ENCODE data around the gene LRP2.

DNA sequence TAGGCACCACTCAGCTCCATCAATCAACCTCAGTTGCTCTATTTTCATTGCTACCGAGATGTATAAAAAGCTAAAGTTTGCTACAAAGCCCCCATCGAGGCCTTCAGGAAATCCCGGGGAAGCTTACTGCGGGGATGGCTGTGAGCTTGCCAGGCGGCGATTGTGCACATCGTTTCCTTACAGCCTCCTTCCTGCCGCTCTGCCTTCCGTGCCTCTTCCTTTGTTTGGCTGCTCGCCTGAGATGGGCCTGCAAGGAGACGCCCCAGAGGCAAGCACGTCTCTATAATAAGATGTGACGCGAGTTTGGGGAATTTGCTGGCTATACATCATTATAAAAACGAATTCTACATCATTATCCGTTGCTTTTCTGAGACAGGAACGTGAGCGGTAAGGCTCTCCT is 251.4 kb downstream of the LRP2 start:
- TF ChIP-seq, protein P1, sequence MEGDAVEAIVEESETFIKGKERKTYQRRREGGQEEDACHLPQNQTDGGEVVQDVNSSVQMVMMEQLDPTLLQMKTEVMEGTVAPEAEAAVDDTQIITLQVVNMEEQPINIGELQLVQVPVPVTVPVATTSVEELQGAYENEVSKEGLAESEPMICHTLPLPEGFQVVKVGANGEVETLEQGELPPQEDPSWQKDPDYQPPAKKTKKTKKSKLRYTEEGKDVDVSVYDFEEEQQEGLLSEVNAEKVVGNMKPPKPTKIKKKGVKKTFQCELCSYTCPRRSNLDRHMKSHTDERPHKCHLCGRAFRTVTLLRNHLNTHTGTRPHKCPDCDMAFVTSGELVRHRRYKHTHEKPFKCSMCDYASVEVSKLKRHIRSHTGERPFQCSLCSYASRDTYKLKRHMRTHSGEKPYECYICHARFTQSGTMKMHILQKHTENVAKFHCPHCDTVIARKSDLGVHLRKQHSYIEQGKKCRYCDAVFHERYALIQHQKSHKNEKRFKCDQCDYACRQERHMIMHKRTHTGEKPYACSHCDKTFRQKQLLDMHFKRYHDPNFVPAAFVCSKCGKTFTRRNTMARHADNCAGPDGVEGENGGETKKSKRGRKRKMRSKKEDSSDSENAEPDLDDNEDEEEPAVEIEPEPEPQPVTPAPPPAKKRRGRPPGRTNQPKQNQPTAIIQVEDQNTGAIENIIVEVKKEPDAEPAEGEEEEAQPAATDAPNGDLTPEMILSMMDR (IDR thresholded peaks at IDR 0.05) = no peak
- TF ChIP-seq POLR2A (IDR thresholded peaks at IDR 0.05) = no peak

All from thyroid gland (tissue), 4 donors.